Body of pancreas (tissue), 4 donors: ENCODE measurements around the gene EPB41. TPM values are rescaled to one million over a fixed set of nuclear protein-coding genes. Genes with fewer than 3 reads are reported as not detected.
"Not testable (repeated sequence)": the region's sequence is repeated elsewhere in the genome, so short reads cannot be mapped to it uniquely, and the experiment has no call there.

ENCODE experiments used
- ATAC-seq: fragments of 150-250 bp; one replicate; pipeline ENCODE4 v1.9.1; 2016
- DNase-seq, 4 donors: peaks; one replicate each; pipeline ENCODE4 v3.0.0-alpha.2; 2019
- H3K27ac ChIP-seq, 4 donors: fragments of 200-600 bp; sonication (generic); 1 replicate in 3 of 4; 2 replicates in 1 of 4; pipeline versions ENCODE4 v1.5.1 to v1.6.1; 2016 to 2019; ENCODE audit warnings: mild to moderate bottlenecking in 1 of 4, mixed read lengths in 1 of 4, moderate library complexity in 1 of 4
- H3K27me3 ChIP-seq, 2 donors: fragments of 200-600 bp; sonication (generic); one replicate each; pipeline ENCODE4 v1.6.0; 2016; ENCODE audit warnings: mild to moderate bottlenecking in 1 of 2
- H3K36me3 ChIP-seq, 2 donors: fragments of 200-600 bp; sonication (generic); replicated peaks in 1 of 2; 2 replicates each; pipeline ENCODE4 v1.5.1; 2016; ENCODE audit warnings: low read depth in 2 of 2; ENCODE audit not compliant: insufficient read depth in 1 of 2
- H3K4me1 ChIP-seq: fragments of 200-600 bp; sonication (generic); one replicate; pipeline ENCODE4 v1.6.0; 2016
- H3K4me3 ChIP-seq, 2 donors: fragments of 200-600 bp; sonication (generic); 1 replicate in 1 of 2; 2 replicates in 1 of 2; pipeline ENCODE4 v1.5.1; 2016 to 2019
- H3K9me3 ChIP-seq, 3 donors: fragments of 200-600 bp; sonication (generic); 1 replicate in 2 of 3; 2 replicates in 1 of 3; pipeline ENCODE4 v1.5.1; 2016
- CTCF ChIP-seq, 7 experiments: fragments of 450-650 bp in 4 of 7; fragments of 200-600 bp in 3 of 7; sonication (generic) in 3 of 7; IDR thresholded peaks; one replicate each; pipeline ENCODE4 v1.5.1; 2016 to 2019; ENCODE audit warnings: antibody characterized with exemption in 7 of 7
- POLR2A ChIP-seq, 3 donors: fragments of 450-650 bp; IDR thresholded peaks; one replicate each; pipeline ENCODE4 v1.6.1; 2016; ENCODE audit warnings: antibody characterized with exemption in 3 of 3, mild to moderate bottlenecking in 2 of 3
- WGBS, 2 donors: methylation state at CpG; one replicate each; pipeline ENCODE4 v1.1.5; 2017; 5-methylcytosine and 5-hydroxymethylcytosine counted together
- intact Hi-C: fragments of 100-400 bp; cut with DNase I; formaldehyde crosslinking; loops from one replicate; pipeline ENCODE4 v1.15.1; 2023
- total RNA-seq, 2 donors: library from RNA; depleted of rRNA; stranded (reverse); fragments of >200 nt; gene quantifications; one replicate each; pipeline ENCODE4 v1.1.0, GENCODE V29; 2016

The EPB41 gene
- total RNA-seq, 2 donors from 2014 or later, result 45.8 to 54.7 TPM

GRCh38 chr1:28950449-28950848 is 36.1 kb downstream of the EPB41 start:
- intact Hi-C loops, result no loop called here

GRCh38 chr1:28954126-28954726 is 39.9 kb downstream of the EPB41 start:
- Histone ChIP-seq H3K4me3 (no peak overlapping the region), H3K27ac (no peak overlapping the region), H3K4me1 (peaks cover 10% of the 10 kb centered on the region), H3K9me3 (no peaks in the 10 kb centered on the region), H3K27me3 (no peaks in the 10 kb centered on the region), H3K36me3 (no peaks in the 10 kb centered on the region)
- intact Hi-C loops, result no loop called here
- ATAC-seq, result no peak
- 48 to 54% methylated on average over 2 of the region's 2 CpGs for WGBS, 2 donors
- no peak for DNase-seq
- TF ChIP-seq POLR2A (IDR thresholded peaks at IDR 0.05), result no peak
- TF ChIP-seq CTCF (IDR thresholded peaks at IDR 0.05), result no peak

More at GRCh38 chr1:28950449-28950848, 36.1 kb downstream of the EPB41 start:
- TF ChIP-seq CTCF (IDR thresholded peaks at IDR 0.05), result no peak
- no peak for TF ChIP-seq POLR2A (IDR thresholded peaks at IDR 0.05)
- ATAC-seq (no peak), DNase-seq (no peak)
- no peaks in the 10 kb centered on the region for H3K27me3 ChIP-seq
- no peaks in the 10 kb centered on the region for H3K36me3 ChIP-seq
- no peaks in the 10 kb centered on the region for H3K9me3 ChIP-seq
- no peak overlapping the region for H3K27ac ChIP-seq
- H3K4me1 ChIP-seq, result peaks cover 10% of the 10 kb centered on the region
- no peak overlapping the region for H3K4me3 ChIP-seq

- H3K4me3 ChIP-seq, result no peak overlapping the region
- H3K27me3 ChIP-seq, result no peaks in the 10 kb centered on the region
- WGBS, 2 donors, result 82 to 86% methylated on average over 2 of the region's 2 CpGs
- TF ChIP-seq CTCF (IDR thresholded peaks at IDR 0.05) (no peak), POLR2A (IDR thresholded peaks at IDR 0.05) (no peak)
- no peaks in the 10 kb centered on the region for H3K36me3 ChIP-seq
- DNase-seq (no peak), ATAC-seq (no peak)
- H3K27ac ChIP-seq, result no peak overlapping the region
- H3K9me3 ChIP-seq, result no peaks in the 10 kb centered on the region
- intact Hi-C loops, result no loop called here
- no peaks in the 10 kb centered on the region for H3K4me1 ChIP-seq
These were observed 41.7 kb downstream of the EPB41 start for GRCh38 chr1:28956038-28956464.

GRCh38 chr1:28962114-28962831 is 47.9 kb downstream of the EPB41 start:
- ATAC-seq, H3K4me3 ChIP-seq, DNase-seq, H3K27me3 ChIP-seq, H3K4me1 ChIP-seq, H3K9me3 ChIP-seq, intact Hi-C loops, H3K27ac ChIP-seq, H3K36me3 ChIP-seq: not testable (repeated sequence)
- WGBS, 2 donors, result 90% methylated on average over 13 of the region's 13 CpGs

GRCh38 chr1:28965271-28965870 is 51.0 kb downstream of the EPB41 start:
- 86 to 88% methylated on average over 1 of the region's 1 CpG for WGBS, 2 donors
- H3K27ac ChIP-seq, result no peak overlapping the region
- H3K4me1 ChIP-seq, result peaks cover 6% of the 10 kb centered on the region
- no peaks in the 10 kb centered on the region for H3K9me3 ChIP-seq
- DNase-seq, result no peak
- no peak overlapping the region for H3K4me3 ChIP-seq
- no peak for ATAC-seq
- intact Hi-C loops, result no loop called here
- TF ChIP-seq CTCF (IDR thresholded peaks at IDR 0.05) (no peak), POLR2A (IDR thresholded peaks at IDR 0.05) (no peak)
- H3K36me3 ChIP-seq, result no peaks in the 10 kb centered on the region
- no peaks in the 10 kb centered on the region for H3K27me3 ChIP-seq
